ENCODE data around the gene NPAS3.

DNA sequence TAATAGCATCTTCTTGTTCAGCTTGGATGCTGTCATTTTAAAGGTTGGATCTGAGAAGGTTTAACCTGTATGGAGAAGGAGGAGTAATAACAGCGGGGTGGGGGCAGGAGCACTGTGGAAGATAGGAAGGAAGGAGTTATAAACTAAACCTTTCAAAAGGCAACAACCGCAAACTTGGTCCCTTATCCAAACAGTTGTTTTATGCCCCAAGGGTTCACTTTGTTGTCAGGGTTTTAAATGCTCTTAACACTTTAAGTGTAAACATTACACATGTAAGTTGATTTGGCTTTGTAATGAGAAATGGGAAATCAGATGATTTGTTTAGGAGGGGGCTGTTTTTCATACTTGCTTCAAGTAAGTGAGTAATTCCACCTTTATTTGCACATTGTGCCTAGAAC lies 3.0 kb downstream of the NPAS3 start:
- TF ChIP-seq, protein P1, sequence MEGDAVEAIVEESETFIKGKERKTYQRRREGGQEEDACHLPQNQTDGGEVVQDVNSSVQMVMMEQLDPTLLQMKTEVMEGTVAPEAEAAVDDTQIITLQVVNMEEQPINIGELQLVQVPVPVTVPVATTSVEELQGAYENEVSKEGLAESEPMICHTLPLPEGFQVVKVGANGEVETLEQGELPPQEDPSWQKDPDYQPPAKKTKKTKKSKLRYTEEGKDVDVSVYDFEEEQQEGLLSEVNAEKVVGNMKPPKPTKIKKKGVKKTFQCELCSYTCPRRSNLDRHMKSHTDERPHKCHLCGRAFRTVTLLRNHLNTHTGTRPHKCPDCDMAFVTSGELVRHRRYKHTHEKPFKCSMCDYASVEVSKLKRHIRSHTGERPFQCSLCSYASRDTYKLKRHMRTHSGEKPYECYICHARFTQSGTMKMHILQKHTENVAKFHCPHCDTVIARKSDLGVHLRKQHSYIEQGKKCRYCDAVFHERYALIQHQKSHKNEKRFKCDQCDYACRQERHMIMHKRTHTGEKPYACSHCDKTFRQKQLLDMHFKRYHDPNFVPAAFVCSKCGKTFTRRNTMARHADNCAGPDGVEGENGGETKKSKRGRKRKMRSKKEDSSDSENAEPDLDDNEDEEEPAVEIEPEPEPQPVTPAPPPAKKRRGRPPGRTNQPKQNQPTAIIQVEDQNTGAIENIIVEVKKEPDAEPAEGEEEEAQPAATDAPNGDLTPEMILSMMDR (IDR thresholded peaks at IDR 0.05) = no peak
- TF ChIP-seq POLR2A (IDR thresholded peaks at IDR 0.05) (no peak), EP300 (IDR thresholded peaks at IDR 0.05) (no peak)

Data from tibial nerve (tissue), 4 donors.